Cardiac septum (tissue), 1 donor: ENCODE results near the gene CEP57L1. TPM values are rescaled to one million over a fixed set of nuclear protein-coding genes. Genes with fewer than 3 reads are reported as not detected.

Experiments used
- DNase-seq: peaks from one replicate; pipeline ENCODE4 v3.0.0-alpha.2; 2020; ENCODE audit warnings: low spot score
- intact Hi-C: fragments of 100-400 bp; cut with DNase I; formaldehyde crosslinking; loops from one replicate; pipeline ENCODE4 v1.14.0; 2022
- long read RNA-seq: library from polyadenylated mRNA; unstranded; transcript quantifications from one replicate; pipeline ENCODE4 v2.0.0, GENCODE V29; 2021
- total RNA-seq: library from RNA; stranded (reverse); fragmentation: NEBNext Ultra II Directional; extraction: Animal tissue kit (Norgen Biotek cat#: 25700); gene quantifications from one replicate; pipeline ENCODE4 v1.2.1, GENCODE V29; 2021
- donor health status: DM: no; HTN: no; CAD: no.

CEP57L1 gene
- 7.9 TPM for total RNA-seq
- long read RNA-seq, partial matches to known transcripts, result 3 of 14 reads
- long read RNA-seq, other reads (novel, unspliced or antisense), result 8 of 14 reads

DNA sequence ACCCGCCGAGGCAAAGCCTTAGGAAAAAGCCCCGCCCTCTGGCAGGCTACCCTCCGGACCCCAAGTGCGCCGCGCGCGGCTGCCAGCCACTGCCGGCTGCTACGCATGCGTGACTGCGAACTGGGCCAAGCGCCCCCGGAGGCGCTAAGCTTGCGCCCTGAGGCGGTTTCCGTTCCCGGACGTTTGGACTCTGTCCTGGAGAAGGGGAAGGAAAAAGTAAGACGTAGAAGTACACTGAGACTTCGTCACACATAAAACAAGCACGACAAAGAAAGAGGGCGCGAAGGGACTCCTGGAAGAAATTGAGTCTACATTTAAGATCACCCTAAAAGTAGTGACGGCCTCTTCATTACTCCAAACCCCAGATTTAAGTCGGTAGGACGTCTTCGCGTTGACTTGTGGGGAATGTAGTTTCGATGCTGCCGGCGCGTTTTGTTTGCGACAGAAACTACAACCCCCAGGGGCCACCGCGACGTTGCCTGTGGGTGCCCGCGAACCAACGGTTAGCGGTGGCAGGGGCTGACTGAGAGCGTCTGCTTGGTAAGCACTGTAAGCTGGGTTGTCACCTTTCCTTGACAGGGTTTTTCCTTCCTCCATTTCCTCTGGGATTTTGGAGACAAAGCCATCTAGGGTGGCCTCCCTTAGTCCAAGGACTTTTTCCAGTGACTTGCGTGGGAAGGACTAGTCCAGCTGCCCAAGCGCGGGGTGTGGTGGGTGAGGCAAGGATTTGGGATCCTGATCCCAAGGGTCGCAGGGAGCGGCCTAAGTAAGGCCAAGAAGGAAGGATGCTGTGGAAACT lies at the start of gene CEP57L1:
Gene CEP57L1, plus strand, starts transcription at position 472 of the 799 bp plus-strand sequence. CDS start 49,715 bp downstream, outside the sequence.
- peak; percentile 97 for DNase-seq
- intact Hi-C loops, result loop anchor here (1.0 kb wide), 1 partner anchor 287 kb away; the partner anchor contains the start of gene CD164

DNA sequence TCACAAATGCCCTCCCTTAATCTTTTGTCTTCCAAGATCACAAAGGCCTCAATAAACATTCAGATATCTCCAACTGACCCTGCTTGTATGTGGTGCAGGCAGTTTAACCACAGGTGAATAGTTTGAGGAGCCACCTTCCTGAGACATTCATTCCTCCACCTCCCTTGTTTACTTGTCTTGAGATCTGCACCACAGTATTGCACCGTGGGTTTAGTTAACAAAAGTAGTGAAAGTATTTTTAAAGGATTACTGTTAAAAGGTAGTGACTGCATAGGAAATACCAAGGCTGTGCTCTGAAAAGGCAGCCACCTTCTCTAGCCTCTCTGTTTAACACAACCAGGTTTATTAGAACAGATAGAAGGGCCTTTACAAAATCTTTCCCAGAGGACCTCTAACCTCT lies 47.1 kb upstream of the CEP57L1 start:
- intact Hi-C loops, result no loop called here
- DNase-seq, result no peak

DNA sequence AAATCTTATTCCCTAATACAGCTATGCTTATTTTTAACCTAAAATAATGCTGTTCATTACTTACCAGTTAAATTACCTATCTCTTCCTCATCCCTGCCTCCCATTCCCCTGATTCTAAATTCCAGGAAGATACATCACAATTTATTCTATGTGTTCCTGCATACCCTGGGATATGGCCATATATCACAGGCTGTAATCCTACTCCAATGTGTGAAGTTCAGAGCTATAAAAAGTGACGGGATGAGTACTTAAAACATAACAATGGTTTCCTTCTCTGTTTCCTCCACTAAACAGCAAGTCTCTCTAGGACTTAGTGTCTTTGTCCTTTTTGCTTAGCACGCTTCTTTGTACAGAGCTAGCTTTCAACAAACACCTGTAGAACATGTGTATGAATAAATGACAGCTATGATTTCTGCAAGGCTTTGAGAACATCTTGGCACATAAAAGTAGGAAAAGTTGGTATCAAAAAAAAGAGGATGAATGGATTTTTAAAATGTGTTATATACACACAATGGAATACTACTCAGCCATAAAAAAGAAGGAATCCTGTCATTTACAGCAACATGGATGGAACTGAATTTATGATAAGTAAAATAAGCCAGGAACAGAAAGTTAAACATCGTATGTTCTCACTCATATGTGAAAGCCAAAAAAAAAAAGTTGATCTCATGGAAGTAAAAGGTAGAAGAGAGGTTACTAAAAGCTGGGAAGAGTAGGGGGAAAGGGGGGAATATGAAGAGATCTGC lies 46.5 kb upstream of the CEP57L1 start:
- intact Hi-C loops, result no loop called here
- no peak for DNase-seq

DNA sequence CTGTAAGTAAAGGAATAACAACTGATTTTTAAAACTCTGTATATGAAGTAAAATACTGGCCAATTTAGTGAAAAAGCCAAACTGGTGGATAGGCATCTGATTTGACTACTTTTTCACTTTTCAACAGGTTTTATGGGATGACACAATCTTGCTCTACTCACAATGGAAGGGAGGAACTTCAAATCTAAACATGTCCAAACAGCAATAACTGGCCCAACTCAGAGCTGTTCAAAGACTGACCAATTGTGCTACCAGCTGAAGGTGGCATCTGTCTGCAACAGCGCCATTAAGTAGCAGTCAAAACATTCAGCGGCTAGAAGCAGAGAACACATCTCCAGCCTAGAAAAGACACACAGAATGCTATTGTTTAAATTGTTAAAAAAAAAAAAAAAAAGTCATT lies 45.3 kb upstream of the CEP57L1 start:
- intact Hi-C loops, result no loop called here
- no peak for DNase-seq

DNA sequence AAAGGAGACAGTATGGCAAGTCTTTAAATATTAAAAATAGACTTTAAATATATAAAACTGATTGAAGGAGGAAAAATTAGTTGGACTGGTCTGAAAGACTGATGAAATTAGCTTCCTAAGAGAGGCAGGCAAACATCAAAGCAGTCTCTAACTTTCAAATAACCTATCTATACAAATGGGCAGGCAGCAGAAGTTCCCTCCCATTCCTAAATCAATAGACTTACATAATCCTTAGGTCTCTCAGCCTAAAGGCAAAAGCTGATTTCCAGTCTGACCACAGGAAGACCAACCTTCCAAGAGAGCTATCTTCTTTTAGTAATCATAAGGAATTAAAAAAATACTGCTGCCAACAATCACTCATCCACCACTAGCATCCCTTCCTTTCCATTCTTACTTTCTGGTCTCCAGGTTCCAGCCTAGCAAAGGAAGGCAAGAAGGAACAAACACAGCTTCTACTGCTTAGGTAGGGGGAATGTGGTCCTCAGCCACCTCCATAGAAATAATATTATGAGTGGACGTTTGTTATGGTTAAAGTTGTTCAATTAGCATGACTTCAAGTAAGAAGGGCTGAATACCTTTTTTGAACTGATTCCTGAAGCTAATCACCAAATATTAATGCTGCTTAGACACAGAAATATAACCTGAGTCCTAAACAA lies 44.7 kb upstream of the CEP57L1 start:
- intact Hi-C loops, result no loop called here
- no peak for DNase-seq

DNA sequence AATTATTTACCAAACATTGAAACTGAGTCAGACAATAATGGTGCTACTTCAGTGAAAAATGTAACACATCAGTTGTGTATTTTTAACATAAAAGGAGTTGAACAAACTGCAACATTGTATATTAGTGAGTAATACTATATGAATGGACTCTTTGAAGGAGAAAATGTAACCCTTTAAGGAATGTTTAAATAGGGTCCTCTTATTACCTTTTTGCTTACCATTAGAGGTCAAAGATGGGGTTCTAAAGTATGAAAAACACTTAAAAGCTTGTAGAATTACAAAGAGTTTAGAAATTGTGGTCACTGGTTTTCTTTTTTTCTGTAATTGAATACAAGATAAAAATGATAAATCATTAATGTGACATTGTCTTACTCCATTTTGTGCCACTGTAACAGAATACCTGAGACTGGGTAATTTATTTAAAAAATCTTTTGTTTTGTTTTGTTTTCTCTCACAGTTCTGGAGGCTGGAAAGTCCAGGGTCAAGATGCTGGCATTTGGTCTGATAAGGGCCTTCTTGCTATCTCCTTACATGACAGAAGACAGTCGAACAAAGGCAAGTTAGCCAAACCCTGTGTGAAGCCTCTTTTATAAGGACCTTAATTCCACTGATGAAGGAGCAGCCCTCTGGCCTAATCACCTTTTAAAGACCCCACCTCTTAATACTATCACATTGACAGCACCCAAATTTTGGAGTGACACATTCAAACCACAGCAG lies 43.8 kb upstream of the CEP57L1 start:
- intact Hi-C loops, result no loop called here
- no peak for DNase-seq

DNA sequence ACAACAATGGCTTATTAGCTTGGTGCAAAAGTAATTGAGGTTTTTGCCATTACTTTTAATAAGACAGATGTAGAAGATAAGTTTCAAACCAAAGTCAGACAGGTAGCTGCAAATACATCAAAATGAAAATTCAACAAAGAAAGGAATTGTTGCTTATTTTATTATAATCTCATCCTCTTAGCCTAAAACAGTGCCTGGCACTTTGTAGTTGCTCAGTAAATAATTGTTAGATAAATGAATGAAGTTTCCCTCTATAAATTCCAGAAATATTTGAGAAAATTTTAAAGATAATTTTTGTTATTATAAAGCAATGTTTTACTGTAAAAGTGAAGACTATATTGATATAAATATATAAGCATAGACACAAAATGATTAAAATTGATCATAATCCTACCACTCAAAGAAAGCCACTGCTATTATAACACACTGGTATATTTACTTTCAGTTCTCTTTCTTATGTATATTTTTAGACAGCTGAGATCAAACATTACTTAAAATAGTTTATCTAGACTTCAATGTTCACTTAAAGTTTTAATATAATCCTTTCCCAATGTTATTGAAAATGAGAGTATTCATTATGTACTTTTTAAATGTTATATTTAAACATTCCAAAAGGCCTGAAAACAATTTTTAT lies 43.2 kb upstream of the CEP57L1 start:
- intact Hi-C loops, result no loop called here
- no peak for DNase-seq

DNA sequence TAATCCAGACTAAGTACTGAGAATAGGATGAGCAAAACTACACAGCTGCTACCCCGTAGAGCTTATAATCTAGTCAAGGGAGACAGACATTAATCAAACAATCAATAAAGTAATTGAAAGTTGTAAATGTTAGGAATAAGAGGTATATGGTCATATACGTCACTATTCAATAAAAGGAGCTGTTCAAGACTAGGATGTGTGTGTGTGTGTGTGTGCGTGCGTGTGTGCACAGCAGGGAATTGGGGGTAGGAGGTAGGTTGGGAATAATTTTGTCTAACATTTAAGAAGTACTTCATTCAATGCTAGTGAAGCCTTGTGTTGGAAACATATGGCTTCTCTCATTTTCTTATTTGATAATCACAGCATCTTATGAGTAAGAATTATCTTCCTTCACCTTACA lies 42.5 kb upstream of the CEP57L1 start:
- intact Hi-C loops, result no loop called here
- DNase-seq, result no peak

DNA sequence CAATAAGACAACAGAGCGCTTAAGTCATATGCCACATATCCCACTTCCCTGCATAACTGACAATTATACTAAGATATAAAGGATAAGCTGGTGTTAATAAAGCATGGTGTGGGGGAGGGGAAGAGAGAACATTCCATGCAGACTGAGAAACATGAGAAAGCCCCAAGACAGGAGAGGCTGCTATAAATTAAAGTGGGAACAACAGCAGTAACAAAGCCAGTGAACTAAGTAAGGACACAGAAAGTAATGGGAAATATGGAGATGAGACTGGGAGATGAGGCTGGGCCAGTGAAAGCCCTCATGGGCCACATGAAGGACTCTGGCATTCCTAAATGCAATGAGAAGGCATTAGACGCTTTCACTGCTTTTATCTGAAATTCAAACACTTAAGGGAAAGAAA lies 42.0 kb upstream of the CEP57L1 start:
- DNase-seq, result no peak
- intact Hi-C loops, result no loop called here

DNA sequence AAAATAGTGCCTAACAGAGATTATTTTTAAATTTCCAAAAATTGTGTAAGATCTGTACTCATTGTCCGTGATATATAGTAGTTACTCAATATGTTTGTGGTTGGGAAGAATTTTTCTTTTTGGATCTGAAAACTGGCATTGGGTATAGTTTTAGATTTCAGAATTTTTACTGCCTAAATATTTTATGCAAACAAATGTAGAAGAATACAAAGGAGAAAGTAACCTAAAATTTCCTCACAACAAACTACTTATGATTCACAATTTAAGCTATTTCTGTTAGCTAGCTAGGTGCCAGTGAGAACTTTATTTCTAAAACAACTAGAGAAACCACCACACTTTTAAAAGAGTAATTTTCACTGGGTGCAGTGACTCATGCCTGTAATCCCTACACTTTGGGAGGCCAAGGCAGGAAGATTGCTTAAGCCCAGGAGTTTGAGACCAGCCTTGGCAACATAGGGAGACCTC lies 39.5 kb upstream of the CEP57L1 start:
- no peak for DNase-seq
- intact Hi-C loops, result no loop called here

DNA sequence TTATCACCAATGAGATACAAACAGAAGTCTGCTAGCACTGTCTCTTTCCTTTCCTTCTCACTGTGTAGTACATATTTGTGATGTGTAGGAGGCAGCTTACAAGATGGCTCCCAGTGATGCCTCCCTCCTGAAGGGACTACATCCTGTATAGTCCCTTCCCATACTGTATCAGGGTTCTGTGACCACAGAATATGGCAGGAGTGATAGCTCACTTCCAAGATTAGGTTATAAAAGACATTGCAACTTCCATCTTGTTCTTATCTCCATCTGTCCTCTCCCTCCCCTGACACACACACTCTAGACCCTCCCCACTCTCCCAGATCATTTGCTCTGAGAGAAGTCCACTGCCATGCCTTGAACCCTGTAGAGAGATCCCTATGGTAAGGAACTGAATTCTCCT lies 38.6 kb upstream of the CEP57L1 start:
- intact Hi-C loops, result no loop called here
- no peak for DNase-seq

DNA sequence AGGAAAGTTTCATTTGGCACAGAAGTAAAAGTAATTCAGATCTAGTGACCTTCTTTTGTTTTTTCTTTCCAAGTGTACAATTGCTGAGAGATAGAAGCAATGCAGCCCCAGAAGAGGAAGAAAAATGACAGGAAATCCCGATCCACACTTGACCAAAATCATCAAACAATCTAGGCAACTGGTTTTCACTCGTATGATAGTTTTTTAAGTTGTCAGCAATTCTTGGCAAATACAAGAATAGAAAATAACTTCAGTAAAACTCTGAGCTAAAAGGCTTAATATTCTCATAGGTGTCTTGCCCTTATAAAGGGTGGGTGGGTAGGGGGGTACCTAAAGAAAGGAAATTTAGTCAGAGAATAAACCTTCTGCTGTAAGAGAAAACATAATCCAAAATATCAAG lies 36.7 kb upstream of the CEP57L1 start:
- no peak for DNase-seq
- intact Hi-C loops, result loop anchor here (2.0 kb wide), 1 partner anchor 112 kb away; no protein-coding TSS in a partner anchor

DNA sequence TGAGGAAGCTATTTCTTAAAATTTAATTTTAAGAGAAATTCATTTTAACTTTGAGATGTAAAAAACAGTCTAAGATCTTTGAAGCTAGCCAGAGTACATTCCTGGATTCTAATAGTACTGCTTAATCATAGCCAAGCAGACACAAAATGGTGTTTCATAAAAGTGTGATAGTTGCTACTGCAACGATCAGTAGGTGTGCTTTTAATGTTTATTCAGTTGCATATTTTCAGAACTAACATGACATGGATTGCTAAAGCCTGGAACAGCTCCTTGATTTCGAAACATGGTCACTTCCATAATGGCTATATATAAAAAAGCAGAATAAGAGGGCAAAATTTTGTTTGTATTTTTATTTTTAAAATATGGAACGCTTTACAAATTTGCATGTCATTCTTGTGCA lies 36.2 kb upstream of the CEP57L1 start:
- intact Hi-C loops, result loop anchor here (2.0 kb wide), 1 partner anchor 112 kb away; no protein-coding TSS in a partner anchor
- no peak for DNase-seq

DNA sequence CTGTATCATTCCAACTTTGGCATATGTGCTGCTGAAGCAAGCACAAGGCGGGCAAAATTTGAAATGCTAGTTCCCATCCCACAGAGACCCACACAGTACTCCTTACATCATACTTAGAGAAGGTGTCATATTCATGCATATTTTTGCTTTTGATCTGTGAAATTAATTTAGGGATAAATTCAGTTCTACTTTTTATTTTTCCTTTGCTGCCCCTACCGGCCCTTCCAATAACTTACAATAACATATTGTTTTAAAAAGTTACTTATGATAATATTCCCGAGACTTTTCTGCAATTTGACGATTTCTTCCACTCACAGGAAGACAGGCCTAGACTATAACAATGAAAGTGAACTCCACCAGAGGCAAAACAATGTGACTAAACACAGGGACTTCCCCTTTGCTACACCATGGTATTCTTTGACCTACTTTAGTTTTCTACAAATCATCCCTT lies 35.7 kb upstream of the CEP57L1 start:
- no peak for DNase-seq
- intact Hi-C loops, result loop anchor here (2.0 to 5.0 kb wide), 2 partner anchors 113 to 157 kb away; no protein-coding TSS in a partner anchor

DNA sequence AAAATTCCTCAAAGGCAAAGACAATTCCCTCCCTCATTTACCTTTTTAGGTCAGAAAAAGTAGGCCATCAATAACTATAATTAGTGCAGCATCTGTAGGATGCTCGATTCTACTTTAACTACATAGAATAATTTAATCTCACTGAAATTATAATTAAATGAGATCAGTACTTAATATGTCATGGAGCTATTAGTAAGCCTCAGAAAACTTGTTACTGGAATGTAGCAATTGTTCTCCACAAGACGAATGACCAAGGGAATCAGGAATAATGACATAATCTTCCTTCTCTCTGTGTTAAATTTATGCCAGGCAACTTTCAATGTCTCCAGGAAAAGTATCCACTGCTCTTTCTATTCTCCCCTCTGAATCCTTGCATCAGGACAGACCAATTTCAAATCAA lies 34.7 kb upstream of the CEP57L1 start:
- intact Hi-C loops, result loop anchor here (5.0 kb wide), 1 partner anchor 158 kb away; no protein-coding TSS in a partner anchor
- no peak for DNase-seq

DNA sequence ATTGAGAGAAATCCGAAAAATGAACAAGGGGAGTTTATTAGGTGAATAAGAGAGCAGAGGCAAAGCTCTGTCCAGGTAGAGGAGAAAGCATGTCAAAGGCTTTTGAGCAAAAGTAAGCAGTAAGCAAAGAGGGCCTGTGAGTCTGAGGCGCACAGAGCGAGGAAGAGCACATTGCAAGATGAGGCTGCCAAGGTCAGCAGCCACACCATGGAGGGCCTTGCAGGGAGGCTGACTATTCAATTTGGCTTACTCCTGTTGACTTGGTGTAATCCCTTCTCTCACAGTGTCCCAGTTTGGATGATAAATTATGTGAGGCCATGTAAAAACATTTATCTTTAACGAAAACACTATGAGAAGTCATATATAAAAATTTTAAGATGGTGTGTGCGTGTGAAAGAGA lies 33.1 kb upstream of the CEP57L1 start:
- intact Hi-C loops, result loop anchor here (5.0 kb wide), 1 partner anchor 160 kb away; no protein-coding TSS in a partner anchor
- no peak for DNase-seq

DNA sequence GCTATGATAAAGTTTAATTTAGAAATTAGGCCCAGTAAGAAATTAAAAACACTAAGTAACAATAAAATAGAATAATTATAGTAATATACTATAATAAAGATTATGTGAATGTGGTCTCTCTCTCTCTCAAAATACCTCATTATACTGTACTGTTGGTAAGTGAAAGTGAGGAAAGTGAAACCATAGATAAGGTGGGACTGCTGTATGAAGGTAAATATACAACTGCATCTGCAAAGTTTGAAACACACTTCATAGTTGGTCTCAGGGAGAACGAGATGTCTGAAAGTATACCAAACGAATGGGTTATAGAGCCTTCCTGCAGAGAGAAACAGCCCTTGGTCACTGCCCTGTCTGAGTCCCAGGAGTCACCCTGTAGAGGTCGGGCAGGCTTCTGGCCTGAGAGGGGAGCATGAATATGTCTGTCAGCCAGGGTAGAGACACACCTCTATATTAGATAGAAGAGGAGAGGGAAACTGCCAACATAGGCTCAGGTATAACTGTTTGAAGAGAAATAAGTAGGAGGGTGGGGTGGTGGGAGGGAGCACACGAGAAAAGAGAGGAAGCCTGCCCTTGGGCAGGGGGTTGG lies 32.4 kb upstream of the CEP57L1 start:
- intact Hi-C loops, result loop anchor here (5.0 kb wide), 1 partner anchor 161 kb away; no protein-coding TSS in a partner anchor
- no peak for DNase-seq

DNA sequence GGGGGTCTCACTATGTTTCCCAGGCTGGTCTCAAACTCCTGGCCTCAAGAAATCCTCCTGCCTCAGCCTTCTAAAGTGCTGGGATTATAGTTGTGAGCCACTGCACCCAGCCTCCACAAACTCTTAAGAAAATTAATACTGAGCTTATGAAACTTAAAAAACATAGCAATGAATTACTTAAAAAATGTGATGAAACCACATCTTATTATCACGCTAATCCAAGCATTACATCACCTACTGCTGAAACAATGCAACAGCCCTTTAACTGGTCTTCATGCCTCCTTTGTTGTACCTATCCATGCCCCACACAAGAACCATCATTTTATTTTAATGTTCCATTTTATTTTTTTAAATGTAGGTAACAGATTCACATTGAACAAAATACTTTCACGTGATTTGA lies 25.6 kb upstream of the CEP57L1 start:
- no peak for DNase-seq
- intact Hi-C loops, result loop anchor here (5.0 kb wide), 4 partner anchors 122 to 512 kb away; partner anchors contain the start of gene ARMC2
